GM19099 (cell line): ENCODE measurements around the gene CDX1.

Experiments
- POLR2A ChIP-seq: IDR thresholded peaks from 3 replicates; pipeline ENCODE4 v1.6.1; 2011; ENCODE audit warnings: low read depth; ENCODE audit not compliant: insufficient read length; ENCODE audit errors: extremely low read depth

Gene CDX1

GRCh38 chr5:150192462-150192861 is 25.9 kb downstream of the CDX1 start:
- TF ChIP-seq POLR2A: no peak

GRCh38 chr5:150195736-150196485 is 29.3 kb downstream of the CDX1 start:
- TF ChIP-seq POLR2A: no peak

GRCh38 chr5:150196514-150196913 is 29.9 kb downstream of the CDX1 start:
- TF ChIP-seq POLR2A: no peak

- no peak for TF ChIP-seq POLR2A
Observed at GRCh38 chr5:150196986-150197385, 30.4 kb downstream of the CDX1 start.

- TF ChIP-seq POLR2A: no peak
Observed at GRCh38 chr5:150197476-150197875, 30.9 kb downstream of the CDX1 start.

- TF ChIP-seq POLR2A: no peak
Observed at GRCh38 chr5:150202501-150202900, 35.9 kb downstream of the CDX1 start.

- no peak for TF ChIP-seq POLR2A
Observed at GRCh38 chr5:150203832-150204589, 37.4 kb downstream of the CDX1 start.

- TF ChIP-seq POLR2A: no peak
Observed at GRCh38 chr5:150204590-150204960, 38.0 kb downstream of the CDX1 start.

GRCh38 chr5:150206098-150206778 is 39.7 kb downstream of the CDX1 start:
- TF ChIP-seq POLR2A: no peak

- no peak for TF ChIP-seq POLR2A
Observed at GRCh38 chr5:150206779-150207115, 40.2 kb downstream of the CDX1 start.

GRCh38 chr5:150208187-150209098 is 41.9 kb downstream of the CDX1 start:
- no peak for TF ChIP-seq POLR2A

- TF ChIP-seq POLR2A: no peak
Observed at GRCh38 chr5:150209099-150209635, 42.6 kb downstream of the CDX1 start.

- no peak for TF ChIP-seq POLR2A
Observed at GRCh38 chr5:150210644-150211043, 44.1 kb downstream of the CDX1 start.

GRCh38 chr5:150211156-150212030 is 44.8 kb downstream of the CDX1 start:
- no peak for TF ChIP-seq POLR2A

- TF ChIP-seq POLR2A: no peak
Observed at GRCh38 chr5:150213530-150213929, 47.0 kb downstream of the CDX1 start.
